Liver (tissue), 9 donors: ENCODE data around the gene GP1BB. TPM values are rescaled to one million over a fixed set of nuclear protein-coding genes. Genes with fewer than 3 reads are reported as not detected.
A peak's percentile ranks its signal among the peaks of the same experiment; 100 is the strongest.

Experiments
- DNase-seq: peaks from one replicate; pipeline ENCODE4 v3.0.0-alpha.2; 2017; ENCODE audit warnings: low spot score
- H3K27ac ChIP-seq, 2 donors: one replicate each; pipeline ENCODE4 v1.7.0; 2013; ENCODE audit warnings: inconsistent platforms in 2 of 2, low read length in 2 of 2, control low read depth in 1 of 2, low read depth in 1 of 2, mild to moderate bottlenecking in 1 of 2
- H3K27me3 ChIP-seq, 4 donors: one replicate each; pipeline versions ENCODE4 v1.6.1 to v1.7.0; 2013; ENCODE audit warnings: low read length in 3 of 4, inconsistent platforms in 1 of 4, mild to moderate bottlenecking in 1 of 4, moderate library complexity in 1 of 4; ENCODE audit not compliant: control insufficient read depth in 4 of 4, insufficient read depth in 4 of 4
- H3K36me3 ChIP-seq, 4 donors: one replicate each; pipeline versions ENCODE4 v1.6.1 to v1.7.0; 2013; ENCODE audit warnings: low read length in 3 of 4, mild to moderate bottlenecking in 3 of 4, low read depth in 1 of 4, moderate library complexity in 1 of 4; ENCODE audit not compliant: control insufficient read depth in 4 of 4, insufficient read depth in 3 of 4
- H3K4me1 ChIP-seq, 4 donors: one replicate each; pipeline versions ENCODE4 v1.6.1 to v1.7.0; 2013; ENCODE audit warnings: low read length in 3 of 4, mild to moderate bottlenecking in 3 of 4, moderate library complexity in 1 of 4; ENCODE audit not compliant: control insufficient read depth in 4 of 4, insufficient read depth in 4 of 4
- H3K4me3 ChIP-seq, 3 donors: one replicate each; pipeline versions ENCODE4 v1.6.1 to v1.7.0; 2013; ENCODE audit warnings: low read length in 3 of 3, control low read depth in 1 of 3, low read depth in 1 of 3, mild to moderate bottlenecking in 1 of 3
- H3K9ac ChIP-seq, 2 donors: one replicate each; pipeline ENCODE4 v1.7.0; 2013; ENCODE audit warnings: low read length in 2 of 2, mild to moderate bottlenecking in 2 of 2, moderate library complexity in 2 of 2, control low read depth in 1 of 2, low read depth in 1 of 2
- H3K9me3 ChIP-seq, 4 donors: one replicate each; pipeline versions ENCODE4 v1.6.1 to v1.7.0; 2013; ENCODE audit warnings: low read length in 3 of 4; ENCODE audit not compliant: control insufficient read depth in 4 of 4
- ATF3 ChIP-seq: IDR thresholded peaks from 2 replicates; pipeline ENCODE4 v1.6.1; 2016; ENCODE audit warnings: antibody characterized with exemption
- CTCF ChIP-seq: fragments of 150-350 bp; IDR thresholded peaks from 2 replicates; pipeline ENCODE4 v1.5.1; 2017; ENCODE audit warnings: improper control_type of control experiment, low read depth, low read length; ENCODE audit not compliant: missing input control
- EGR1 ChIP-seq, 2 donors: IDR thresholded peaks; 2 replicates each; pipeline ENCODE4 v1.6.1; 2016 to 2018; ENCODE audit warnings: antibody characterized with exemption in 2 of 2, low read depth in 2 of 2
- FOXA1 ChIP-seq: IDR thresholded peaks from 2 replicates; pipeline ENCODE4 v1.6.1; 2016; ENCODE audit warnings: antibody characterized with exemption
- FOXA2 ChIP-seq: IDR thresholded peaks from 2 replicates; pipeline ENCODE4 v1.6.1; 2016; ENCODE audit warnings: antibody characterized with exemption
- GABPA ChIP-seq, 2 donors: IDR thresholded peaks in 1 of 2; conservative IDR thresholded peaks in 1 of 2; 2 replicates each; pipeline ENCODE4 v1.6.1; 2016; ENCODE audit warnings: antibody characterized with exemption in 2 of 2, mild to moderate bottlenecking in 1 of 2, moderate library complexity in 1 of 2
- HNF4A ChIP-seq, 2 donors: conservative IDR thresholded peaks; 2 replicates each; pipeline ENCODE4 v1.6.1; 2016; ENCODE audit warnings: antibody characterized with exemption in 2 of 2, mild to moderate bottlenecking in 2 of 2
- HNF4G ChIP-seq: IDR thresholded peaks from 2 replicates; pipeline ENCODE4 v1.6.1; 2016; ENCODE audit warnings: antibody characterized with exemption
- JUND ChIP-seq, 2 donors: IDR thresholded peaks; 2 replicates each; pipeline ENCODE4 v1.6.1; 2016; ENCODE audit warnings: antibody characterized with exemption in 2 of 2
- MAX ChIP-seq: IDR thresholded peaks from 2 replicates; pipeline ENCODE4 v1.6.1; 2016; ENCODE audit warnings: antibody characterized with exemption
- NR2F2 ChIP-seq: IDR thresholded peaks from 2 replicates; pipeline ENCODE4 v1.6.1; 2016; ENCODE audit warnings: antibody characterized with exemption
- RAD21 ChIP-seq, 2 donors: IDR thresholded peaks; 2 replicates each; pipeline ENCODE4 v1.6.1; 2016; ENCODE audit warnings: antibody characterized with exemption in 2 of 2, mild to moderate bottlenecking in 2 of 2
- REST ChIP-seq: IDR thresholded peaks from 2 replicates; pipeline ENCODE4 v1.6.1; 2016; ENCODE audit warnings: antibody characterized with exemption, mild to moderate bottlenecking
- RXRA ChIP-seq, 2 donors: IDR thresholded peaks; 2 replicates each; pipeline ENCODE4 v1.6.1; 2017 to 2018; ENCODE audit warnings: antibody characterized with exemption in 2 of 2, mild to moderate bottlenecking in 1 of 2
- SP1 ChIP-seq: IDR thresholded peaks from 2 replicates; pipeline ENCODE4 v1.6.1; 2018; ENCODE audit warnings: antibody characterized with exemption, mild to moderate bottlenecking
- TAF1 ChIP-seq: conservative IDR thresholded peaks from 2 replicates; pipeline ENCODE4 v1.6.1; 2016; ENCODE audit warnings: antibody characterized with exemption, mild to moderate bottlenecking
- YY1 ChIP-seq: IDR thresholded peaks from 2 replicates; pipeline ENCODE4 v1.6.1; 2016; ENCODE audit warnings: antibody characterized with exemption, mild to moderate bottlenecking
- ZBTB33 ChIP-seq: IDR thresholded peaks from 2 replicates; pipeline ENCODE4 v1.6.1; 2016; ENCODE audit warnings: antibody characterized with exemption
- WGBS: extraction: QIAGEN DNeasy Blood & Tissue Kit; methylation state at CpG from one replicate; pipeline ENCODE4 v1.1.7; 2013; 5-methylcytosine and 5-hydroxymethylcytosine counted together
- polyA plus RNA-seq, 2 donors: library from polyadenylated mRNA; stranded (reverse) in 1 of 2; unstranded in 1 of 2; fragments of 200-250 nt in 1 of 2; fragments of >200 nt in 1 of 2; fragmentation: Nextera tagmentation in 1 of 2; extraction: Ambion mirVana in 1 of 2; gene quantifications; one replicate each; pipeline versions ENCODE4 v1.2.1 to v1.2.3, GENCODE V29; 2013 to 2015
- total RNA-seq, 2 donors: library from RNA; depleted of rRNA; stranded (reverse); fragments of >200 nt; gene quantifications; one replicate each; pipeline ENCODE4 v1.2.3, GENCODE V29; 2014
- donor health status: healthy.
- donor health status: healthy.
- donor health status: healthy.
- donor health status: healthy.
- donor health status: healthy.

Gene GP1BB
- total and polyA plus RNA-seq, 4 donors = 0.38 to 5.7 (median 0.51) TPM; not detected in 1

- no peaks in the 10 kb centered on the region for H3K27me3 ChIP-seq
- no peak for DNase-seq
- no peaks in the 10 kb centered on the region for H3K9me3 ChIP-seq
- 97% methylated on average over 8 of the region's 8 CpGs for WGBS
- no peak overlapping the region for H3K27ac ChIP-seq
- no peaks in the 10 kb centered on the region for H3K36me3 ChIP-seq
- no peak overlapping the region for H3K4me3 ChIP-seq
- peaks cover 0 to 9% (median 3%) of the 10 kb centered on the region in 4 donors for H3K4me1 ChIP-seq
- H3K9ac ChIP-seq = no peak overlapping the region
- TF ChIP-seq CTCF (no peak), REST (no peak), FOXA1 (no peak), ATF3 (no peak), HNF4G (no peak), RXRA (IDR thresholded peaks at IDR 0.05) (no peak), HNF4A (conservative IDR thresholded peaks at IDR 0.05) (no peak), GABPA (IDR thresholded peaks at IDR 0.05 in 1 of 2, conservative IDR thresholded peaks at IDR 0.05 in 1 of 2) (no peak), SP1 (no peak), FOXA2 (no peak), TAF1 (no peak), MAX (no peak), EGR1 (IDR thresholded peaks at IDR 0.05; ENCODE audit: low read depth in 2 of 2) (no peak), ZBTB33 (no peak), JUND (IDR thresholded peaks at IDR 0.05) (no peak)
Observed at GRCh38 chr22:19730198-19730597, 6.9 kb downstream of the GP1BB start.

GRCh38 chr22:19730655-19731360 lies 7.5 kb downstream of the GP1BB start:
- no peak for TF ChIP-seq RXRA (IDR thresholded peaks at IDR 0.05)
- no peak for TF ChIP-seq SP1
- TF ChIP-seq MAX = no peak
- no peak for TF ChIP-seq YY1
- TF ChIP-seq FOXA2 = no peak
- TF ChIP-seq NR2F2 = no peak
- no peak for TF ChIP-seq FOXA1
- no peak for TF ChIP-seq JUND (IDR thresholded peaks at IDR 0.05)
- no peak for TF ChIP-seq TAF1
- peak; percentile 94 to 98 for TF ChIP-seq RAD21 (IDR thresholded peaks at IDR 0.05)
- no peak for TF ChIP-seq GABPA (IDR thresholded peaks at IDR 0.05 in 1 of 2, conservative IDR thresholded peaks at IDR 0.05 in 1 of 2)
- no peak for TF ChIP-seq HNF4A (conservative IDR thresholded peaks at IDR 0.05)
- TF ChIP-seq ATF3 = no peak
- TF ChIP-seq CTCF = peak; percentile 88
- Histone ChIP-seq H3K4me1 (peaks cover 0 to 9% (median 3%) of the 10 kb centered on the region in 4 donors), H3K9me3 (no peaks in the 10 kb centered on the region), H3K27me3 (no peaks in the 10 kb centered on the region), H3K9ac (no peak overlapping the region), H3K27ac (no peak overlapping the region), H3K4me3 (peak overlapping the region in 2 of 3 donors; percentile 12 to 42), H3K36me3 (no peaks in the 10 kb centered on the region)
- DNase-seq = peak; percentile 88
- 4% methylated on average over 48 of the region's 48 CpGs for WGBS
